PC-3 (cell line): ENCODE data around the gene ADIRF. TPM values are rescaled to one million over a fixed set of nuclear protein-coding genes. Genes with fewer than 3 reads are reported as not detected.

Source experiments
- ATAC-seq: fragments of 200-7000 bp; cut with Tn5 transposase; 2 replicates; pipeline ENCODE4 v1.9.1; 2020; ENCODE audit warnings: mild to moderate bottlenecking, moderate library complexity
- BruUV-seq: library from RNA; stranded (reverse); fragments of 400-500 nt; replicated peaks from 2 replicates; lab custom pipeline; 2021; lab: Mats Ljungman, UMichigan
- CTCF ChIA-PET: fragments of 300-600 bp; sonication (Branson Sonifier 250); formaldehyde crosslinking; loops from one replicate; lab custom pipeline; 2022; ENCODE audit warnings: antibody characterized with exemption; lab: Charles Lee
- POLR2A ChIA-PET: fragments of 300-600 bp; sonication (Branson Sonifier 250); formaldehyde crosslinking; loops from one replicate; lab custom pipeline; 2022; ENCODE audit warnings: antibody characterized with exemption; ENCODE audit not compliant: unreplicated experiment; lab: Charles Lee
- DNase-seq: peaks from one replicate; pipeline ENCODE4 v3.0.0-alpha.2; 2015
- H2AFZ ChIP-seq: fragments of 300-600 bp; sonication (generic); 2 replicates; pipeline ENCODE4 v1.6.0; 2016; ENCODE audit warnings: antibody characterized with exemption, low read length
- H3F3A ChIP-seq: fragments of 300-600 bp; sonication (generic); one replicate; pipeline ENCODE4 v1.6.0; 2017; ENCODE audit warnings: antibody characterized with exemption, low read length, control low read depth, mild to moderate bottlenecking; ENCODE audit not compliant: unreplicated experiment
- H3K27ac ChIP-seq: fragments of 300-600 bp; sonication (generic); 2 replicates; pipeline ENCODE4 v1.5.1; 2016; ENCODE audit warnings: mild to moderate bottlenecking, low read length
- H3K27me3 ChIP-seq: fragments of 300-600 bp; sonication (generic); 2 replicates; pipeline ENCODE4 v1.6.1; 2016; ENCODE audit warnings: low read length, mixed read lengths
- H3K36me3 ChIP-seq: fragments of 300-600 bp; sonication (generic); 2 replicates; pipeline ENCODE4 v1.6.1; 2016; ENCODE audit warnings: low read depth, mixed run types, low read length, mixed read lengths
- H3K4me1 ChIP-seq: fragments of 300-600 bp; sonication (generic); 2 replicates; pipeline ENCODE4 v1.5.1; 2016; ENCODE audit warnings: low read length; ENCODE audit not compliant: insufficient read depth
- H3K4me2 ChIP-seq: fragments of 300-600 bp; sonication (generic); 2 replicates; pipeline ENCODE4 v1.6.0; 2016; ENCODE audit warnings: low read length
- H3K4me3 ChIP-seq: fragments of 300-600 bp; sonication (generic); 2 replicates; pipeline ENCODE4 v1.5.1; 2016; ENCODE audit warnings: mild to moderate bottlenecking, low read length, mixed read lengths
- H3K79me2 ChIP-seq: fragments of 300-600 bp; sonication (generic); 2 replicates; pipeline ENCODE4 v1.6.1; 2017; ENCODE audit warnings: low read length, mixed read lengths
- H3K9ac ChIP-seq: fragments of 300-600 bp; sonication (generic); 2 replicates; pipeline ENCODE4 v1.6.0; 2016; ENCODE audit warnings: mild to moderate bottlenecking, low read length
- H3K9me2 ChIP-seq: fragments of 300-600 bp; sonication (generic); replicated peaks from 2 replicates; pipeline ENCODE4 v1.6.1; 2016; ENCODE audit warnings: mixed run types, low read length, mixed read lengths
- H3K9me3 ChIP-seq: fragments of 300-600 bp; sonication (generic); 2 replicates; pipeline ENCODE4 v1.6.1; 2016; ENCODE audit warnings: low read length, mixed read lengths
- H4K20me1 ChIP-seq: fragments of 300-600 bp; sonication (generic); 2 replicates; pipeline ENCODE4 v1.6.1; 2016; ENCODE audit warnings: low read length, mixed read lengths
- CTCF ChIP-seq: fragments of 300-600 bp; sonication (generic); conservative IDR thresholded peaks from 2 replicates; pipeline ENCODE4 v1.5.1; 2017; ENCODE audit warnings: antibody characterized with exemption, low read depth, mild to moderate bottlenecking, low read length
- EZH2 ChIP-seq: fragments of 300-600 bp; sonication (generic); IDR thresholded peaks from one replicate; pipeline ENCODE4 v1.6.1; 2017; ENCODE audit warnings: antibody characterized with exemption, mild to moderate bottlenecking, low read length; ENCODE audit not compliant: unreplicated experiment
- EZH2phosphoT487 ChIP-seq: fragments of 300-600 bp; sonication (generic); IDR thresholded peaks from 2 replicates; pipeline ENCODE4 v1.6.1; 2018; ENCODE audit warnings: mild to moderate bottlenecking, antibody characterized with exemption, low read length, borderline replicate concordance
- intact Hi-C: fragments of 100-400 bp; cut with micrococcal nuclease; formaldehyde crosslinking; loops from 2 replicates; pipeline ENCODE4 v1.9.0; 2023
- total RNA-seq: library from RNA; depleted of rRNA; stranded (reverse); fragments of >200 nt; gene quantifications from 2 replicates; pipeline ENCODE4 v1.2.3, GENCODE V29; 2014

The ADIRF gene
- total RNA-seq, 1 experiment from 2014 or later, result 259 TPM

GRCh38 chr10:86957471-86958115 lies 10.7 kb upstream of the ADIRF start, which contains the start of gene MMRN2:
Gene MMRN2, minus strand, starts transcription at chr10:86957615. Its CDS starts 74 bp downstream, at chr10:86957541.
- BruUV-seq, result no TSS peak
- no peak for ATAC-seq
- intact Hi-C loops, result no loop called here
- Histone ChIP-seq H3K36me3 (no peaks in the 10 kb centered on the region), H3K27me3 (no peaks in the 10 kb centered on the region), H3K9ac (no peak within 1 kb of the TSS), H3K4me3 (no peak within 1 kb of the TSS), H3K79me2 (no peaks in the 10 kb centered on the region), H4K20me1 (no peaks in the 10 kb centered on the region), H3K4me1 (peaks cover 33% of the 10 kb centered on the region), H3K9me3 (no peaks in the 10 kb centered on the region), H2AFZ (no peak within 1 kb of the TSS), H3K27ac (no peak within 1 kb of the TSS), H3K4me2 (no peak within 1 kb of the TSS), H3F3A (no peaks in the 10 kb centered on the region), H3K9me2 (no peaks in the 10 kb centered on the region)
- TF ChIP-seq EZH2phosphoT487 (no peak), CTCF (no peak), EZH2 (no peak)
- DNase-seq, result no peak
- CTCF ChIA-PET, result no interaction called here
- POLR2A ChIA-PET, result no interaction called here

GRCh38 chr10:86958116-86958900 lies 10.0 kb upstream of the ADIRF start, which contains the start of gene SNCG:
Gene SNCG, plus strand, starts transcription at chr10:86958599. Its CDS starts 99 bp downstream, at chr10:86958698.
- no peak within 1 kb of the TSS for H3K9ac ChIP-seq
- no peaks in the 10 kb centered on the region for H4K20me1 ChIP-seq
- no peaks in the 10 kb centered on the region for H3K36me3 ChIP-seq
- H3K27ac ChIP-seq, result peak within 1 kb of the TSS; percentile 39; the same call in 1 of the 2 replicates
- H3K27me3 ChIP-seq, result no peaks in the 10 kb centered on the region
- H3K9me3 ChIP-seq, result no peaks in the 10 kb centered on the region
- H3F3A ChIP-seq, result no peaks in the 10 kb centered on the region
- TF ChIP-seq CTCF (no peak), EZH2 (no peak), EZH2phosphoT487 (no peak)
- ChIA-PET CTCF (no interaction called here), POLR2A (no interaction called here)
- DNase-seq, result no peak
- 0 out of 2 replicates have a peak within 1 kb of the TSS, but pooled peaks have one; percentile 42 for H2AFZ ChIP-seq
- BruUV-seq, result no TSS peak
- no peaks in the 10 kb centered on the region for H3K9me2 ChIP-seq
- ATAC-seq, result no peak
- no peak within 1 kb of the TSS for H3K4me3 ChIP-seq
- peak within 1 kb of the TSS; percentile 57 for H3K4me2 ChIP-seq
- intact Hi-C loops, result no loop called here
- peaks cover 33% of the 10 kb centered on the region for H3K4me1 ChIP-seq
- no peaks in the 10 kb centered on the region for H3K79me2 ChIP-seq
